Hepatocyte (in vitro differentiated cells): ENCODE data around the gene TBPL1. TPM values are rescaled to one million over a fixed set of nuclear protein-coding genes. Genes with fewer than 3 reads are reported as not detected.

Source experiments
- DNase-seq: peaks from one replicate; pipeline ENCODE4 v3.0.0-alpha.2; 2016; ENCODE audit warnings: low spot score
- H2AFZ ChIP-seq: fragments of 200-600 bp; sonication (generic); 2 replicates; pipeline ENCODE4 v1.6.0; 2016; ENCODE audit warnings: antibody characterized with exemption, mild to moderate bottlenecking
- H3K27ac ChIP-seq: fragments of 200-600 bp; sonication (generic); 2 replicates; pipeline ENCODE4 v1.5.1; 2016; ENCODE audit warnings: mild to moderate bottlenecking
- H3K27me3 ChIP-seq: fragments of 200-600 bp; sonication (generic); 2 replicates; pipeline ENCODE4 v1.6.1; 2016
- H3K36me3 ChIP-seq: fragments of 200-600 bp; sonication (generic); replicated peaks from 2 replicates; pipeline ENCODE4 v1.5.1; 2016; ENCODE audit warnings: low read depth; ENCODE audit not compliant: insufficient read depth
- H3K4me1 ChIP-seq: fragments of 200-600 bp; sonication (generic); 2 replicates; pipeline ENCODE4 v1.5.1; 2016; ENCODE audit warnings: mild to moderate bottlenecking, moderate library complexity; ENCODE audit not compliant: insufficient read depth
- H3K4me2 ChIP-seq: fragments of 200-600 bp; sonication (generic); 2 replicates; pipeline ENCODE4 v1.6.0; 2016
- H3K4me3 ChIP-seq: fragments of 200-600 bp; sonication (generic); 2 replicates; pipeline ENCODE4 v1.5.1; 2016; ENCODE audit warnings: mild to moderate bottlenecking
- H3K79me2 ChIP-seq: fragments of 200-600 bp; sonication (generic); 2 replicates; pipeline ENCODE4 v1.6.0; 2017; ENCODE audit warnings: mild to moderate bottlenecking
- H3K9me2 ChIP-seq: fragments of 200-600 bp; sonication (generic); replicated peaks from 2 replicates; pipeline ENCODE4 v1.6.0; 2017; ENCODE audit warnings: mild to moderate bottlenecking; ENCODE audit not compliant: insufficient read depth
- H3K9me3 ChIP-seq: fragments of 200-600 bp; sonication (generic); 2 replicates; pipeline ENCODE4 v1.5.1; 2016; ENCODE audit warnings: low read depth, mild to moderate bottlenecking
- H4K20me1 ChIP-seq: fragments of 200-600 bp; sonication (generic); 2 replicates; pipeline ENCODE4 v1.6.0; 2016; ENCODE audit warnings: mild to moderate bottlenecking; ENCODE audit not compliant: insufficient read depth, poor library complexity, severe bottlenecking
- EZH2 ChIP-seq: fragments of 200-600 bp; sonication (generic); IDR thresholded peaks from 2 replicates; pipeline ENCODE4 v1.6.1; 2016; ENCODE audit warnings: antibody characterized with exemption, mild to moderate bottlenecking, borderline replicate concordance
- EZH2phosphoT487 ChIP-seq: fragments of 200-600 bp; sonication (generic); IDR thresholded peaks from one replicate; pipeline ENCODE4 v1.6.1; 2018; ENCODE audit warnings: antibody characterized with exemption, mild to moderate bottlenecking, low read depth, moderate library complexity; ENCODE audit not compliant: unreplicated experiment, severe bottlenecking
- WGBS: methylation state at CpG from one replicate; pipeline ENCODE4 v1.1.6; 2016; ENCODE audit warnings: low lambda C conversion rate; ENCODE audit errors: missing lambda C conversion rate; 5-methylcytosine and 5-hydroxymethylcytosine counted together
- polyA plus RNA-seq: library from polyadenylated mRNA; unstranded; fragments of >200 nt; fragmentation: Nextera tagmentation; extraction: Ambion mirVana; gene quantifications from 2 replicates; pipeline ENCODE4 v1.2.1, GENCODE V29; 2016
- total RNA-seq: library from RNA; depleted of rRNA; stranded (reverse); fragments of >200 nt; gene quantifications from 2 replicates; pipeline ENCODE4 v1.2.3, GENCODE V29; 2014
- TF ChIP-seq, protein P1 (sequence below): fragments of 200-600 bp; sonication (generic); IDR thresholded peaks from 2 replicates; pipeline ENCODE4 v1.5.1; 2016; ENCODE audit warnings: antibody characterized with exemption, mild to moderate bottlenecking; ENCODE audit not compliant: poor library complexity

The TBPL1 gene
- total and polyA plus RNA-seq, 2 experiments from 2014 or later, result 26.2 to 36.8 TPM

DNA sequence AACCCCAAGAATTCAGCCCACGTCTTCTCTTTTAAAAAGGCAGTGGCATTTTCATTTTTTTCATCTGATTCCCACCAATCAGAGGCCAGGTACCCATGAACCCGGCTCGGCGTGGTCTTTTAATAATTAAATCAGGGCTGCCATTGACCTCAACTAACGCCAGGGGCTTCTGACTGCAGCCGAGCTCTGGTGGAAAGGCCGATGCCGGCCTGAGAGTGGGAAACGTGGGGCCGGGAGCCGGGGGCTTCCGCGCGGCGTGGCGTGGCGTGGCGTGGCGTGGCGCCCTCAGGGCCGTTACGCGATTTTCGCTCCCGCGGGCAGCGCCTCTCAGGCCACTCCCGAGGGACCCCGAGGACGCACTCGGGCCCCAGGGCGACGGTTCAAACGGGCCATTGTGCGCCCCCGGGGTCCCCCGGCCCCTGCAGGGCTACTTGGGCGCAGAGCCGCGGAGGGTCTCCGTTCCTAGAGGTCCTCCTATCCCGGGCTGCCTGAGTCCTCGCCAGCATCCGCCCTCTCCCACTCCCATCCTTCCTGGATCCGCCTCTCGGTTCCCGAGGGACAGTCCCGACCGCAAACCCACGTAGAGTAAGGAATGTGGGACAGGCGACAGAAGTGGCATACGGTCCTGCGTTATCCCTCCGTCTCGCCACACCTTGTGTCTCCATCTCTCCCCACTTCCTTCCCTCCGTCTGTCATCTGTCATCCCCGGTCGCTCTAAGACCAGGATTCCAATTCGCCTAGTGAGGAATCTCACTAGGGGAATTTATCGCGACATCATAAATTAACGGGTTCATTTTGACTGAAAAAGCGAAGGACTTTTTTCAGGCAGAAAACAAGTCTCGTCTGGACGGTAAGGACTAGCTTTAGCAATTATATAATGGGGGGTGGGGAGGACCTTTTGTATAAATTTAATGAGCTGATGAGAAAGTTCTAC, 876 bp upstream of the TBPL1 start:
- Histone ChIP-seq H4K20me1 (peaks cover 16% of the 10 kb centered on the region), H3K9me3 (no peaks in the 10 kb centered on the region), H3K27ac (peak overlapping the region; percentile 88), H3K79me2 (peaks cover 40% of the 10 kb centered on the region), H3K9me2 (no peaks in the 10 kb centered on the region), H3K27me3 (peaks cover 3% of the 10 kb centered on the region), H3K4me3 (peak overlapping the region; percentile 69), H3K4me2 (peak overlapping the region; percentile 73), H3K4me1 (no peaks in the 10 kb centered on the region), H2AFZ (peak overlapping the region; percentile 86), H3K36me3 (no peaks in the 10 kb centered on the region)
- WGBS, result 2% methylated on average over 39 of the region's 65 CpGs
- DNase-seq, result peak; percentile 80
- no peak for TF ChIP-seq EZH2phosphoT487
- TF ChIP-seq, protein P1, sequence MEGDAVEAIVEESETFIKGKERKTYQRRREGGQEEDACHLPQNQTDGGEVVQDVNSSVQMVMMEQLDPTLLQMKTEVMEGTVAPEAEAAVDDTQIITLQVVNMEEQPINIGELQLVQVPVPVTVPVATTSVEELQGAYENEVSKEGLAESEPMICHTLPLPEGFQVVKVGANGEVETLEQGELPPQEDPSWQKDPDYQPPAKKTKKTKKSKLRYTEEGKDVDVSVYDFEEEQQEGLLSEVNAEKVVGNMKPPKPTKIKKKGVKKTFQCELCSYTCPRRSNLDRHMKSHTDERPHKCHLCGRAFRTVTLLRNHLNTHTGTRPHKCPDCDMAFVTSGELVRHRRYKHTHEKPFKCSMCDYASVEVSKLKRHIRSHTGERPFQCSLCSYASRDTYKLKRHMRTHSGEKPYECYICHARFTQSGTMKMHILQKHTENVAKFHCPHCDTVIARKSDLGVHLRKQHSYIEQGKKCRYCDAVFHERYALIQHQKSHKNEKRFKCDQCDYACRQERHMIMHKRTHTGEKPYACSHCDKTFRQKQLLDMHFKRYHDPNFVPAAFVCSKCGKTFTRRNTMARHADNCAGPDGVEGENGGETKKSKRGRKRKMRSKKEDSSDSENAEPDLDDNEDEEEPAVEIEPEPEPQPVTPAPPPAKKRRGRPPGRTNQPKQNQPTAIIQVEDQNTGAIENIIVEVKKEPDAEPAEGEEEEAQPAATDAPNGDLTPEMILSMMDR, result peak; percentile 26

DNA sequence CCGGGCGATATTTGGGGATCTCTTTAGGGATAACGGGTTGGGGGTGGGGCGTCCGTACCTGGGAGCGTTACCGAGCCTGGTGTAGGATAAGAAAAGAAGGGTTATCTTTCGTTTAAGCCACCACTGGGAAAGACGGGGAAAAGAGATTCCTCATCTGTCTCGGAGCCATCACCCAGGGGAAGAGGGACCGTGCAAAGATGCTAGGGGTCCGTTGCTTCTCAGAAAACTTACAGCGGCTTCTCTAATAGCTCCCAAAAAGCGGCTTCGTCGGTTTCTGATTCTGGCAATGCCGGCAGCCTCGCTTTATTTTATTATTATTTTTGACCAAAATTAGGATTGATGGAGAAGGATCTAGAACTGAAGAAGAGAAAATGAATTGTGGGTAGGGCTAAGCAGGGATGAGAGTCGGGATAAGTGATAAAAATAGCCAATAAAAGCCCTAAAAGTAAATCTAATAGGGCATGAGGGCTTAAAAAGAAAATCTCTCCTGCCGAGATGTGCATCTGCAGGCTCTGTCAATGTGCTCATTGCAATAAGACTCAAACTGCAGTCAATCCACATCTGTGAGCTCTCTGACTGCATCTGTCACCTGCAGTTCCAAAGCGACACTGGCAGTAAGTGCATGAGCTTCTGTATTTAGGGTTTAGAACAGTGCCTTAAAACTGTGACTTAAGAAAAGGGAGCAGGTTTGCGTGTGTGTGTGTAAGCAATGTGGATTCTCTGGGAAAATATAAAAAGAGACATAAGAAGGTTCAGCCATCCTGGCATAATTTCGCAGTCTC, 801 bp downstream of the TBPL1 start:
- Histone ChIP-seq H3K79me2 (peaks cover 57% of the 10 kb centered on the region), H4K20me1 (peaks cover 16% of the 10 kb centered on the region), H3K36me3 (no peaks in the 10 kb centered on the region), H3K4me3 (peak overlapping the region; percentile 72), H2AFZ (peak overlapping the region; percentile 61), H3K9me2 (no peaks in the 10 kb centered on the region), H3K9me3 (no peaks in the 10 kb centered on the region), H3K27me3 (no peaks in the 10 kb centered on the region), H3K27ac (peak overlapping the region; percentile 53), H3K4me1 (no peaks in the 10 kb centered on the region), H3K4me2 (peak overlapping the region; percentile 94)
- peak; percentile 14 for DNase-seq
- 8% methylated on average over 21 of the region's 23 CpGs for WGBS
- TF ChIP-seq EZH2phosphoT487, result no peak
- TF ChIP-seq, protein P1, result no peak
- no peak for TF ChIP-seq EZH2

DNA sequence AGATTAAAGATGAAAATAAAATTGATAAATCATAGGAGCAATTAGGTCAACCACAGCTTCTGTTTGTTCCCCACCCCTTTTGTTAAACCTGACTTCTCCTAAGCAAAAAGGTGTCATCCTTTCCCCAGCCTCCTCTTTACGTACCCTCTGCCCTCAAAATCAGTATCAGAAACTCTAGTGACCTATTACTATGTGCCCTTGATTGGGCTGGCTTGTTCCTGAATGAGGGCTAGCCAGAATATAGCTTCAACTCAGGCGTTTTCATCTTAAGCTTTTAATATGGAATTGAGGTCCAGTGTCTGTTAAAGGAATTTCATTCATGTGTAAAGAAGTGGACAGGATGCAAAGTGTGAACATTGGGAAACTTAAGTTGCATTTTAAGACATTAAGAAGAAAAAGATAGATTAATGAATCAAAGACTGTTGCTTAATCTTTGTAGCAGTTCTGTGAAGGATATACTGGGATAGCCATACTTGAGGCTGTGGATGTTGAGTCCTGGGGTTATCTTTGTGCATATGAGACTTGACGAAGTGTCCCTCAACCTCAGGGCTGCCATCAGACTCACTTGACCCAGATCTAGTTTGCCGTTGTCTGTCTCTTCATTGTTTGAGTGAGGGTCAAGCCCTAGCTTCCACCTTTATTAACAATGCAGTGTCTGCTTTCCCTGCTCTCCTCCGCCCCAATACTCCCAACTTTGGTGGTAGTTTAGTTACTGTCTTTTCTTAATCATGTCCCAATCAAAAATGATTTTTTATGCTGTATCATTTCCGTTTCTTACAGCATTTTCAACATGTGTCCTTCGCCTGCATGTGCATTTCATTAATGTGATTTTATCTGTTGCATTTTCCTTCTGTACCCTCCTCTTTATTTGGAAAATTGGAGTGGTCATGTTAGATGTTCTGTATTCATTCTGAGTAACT, 1.9 kb downstream of the TBPL1 start:
- no peaks in the 10 kb centered on the region for H3K4me1 ChIP-seq
- H2AFZ ChIP-seq, result no peak overlapping the region
- H3K79me2 ChIP-seq, result peaks cover 67% of the 10 kb centered on the region
- no peaks in the 10 kb centered on the region for H3K27me3 ChIP-seq
- peak overlapping the region; percentile 94 for H3K4me2 ChIP-seq
- H3K9me2 ChIP-seq, result no peaks in the 10 kb centered on the region
- no peak overlapping the region for H3K27ac ChIP-seq
- TF ChIP-seq, protein P1, result no peak
- TF ChIP-seq EZH2 (no peak), EZH2phosphoT487 (no peak)
- WGBS, result 79% methylated on average over 7 of the region's 7 CpGs
- no peaks in the 10 kb centered on the region for H3K36me3 ChIP-seq
- H4K20me1 ChIP-seq, result peaks cover 16% of the 10 kb centered on the region
- H3K9me3 ChIP-seq, result no peaks in the 10 kb centered on the region
- H3K4me3 ChIP-seq, result no peak overlapping the region
- DNase-seq, result no peak
